Measurements from ENCODE around the gene ZSCAN12.

The ZSCAN12 gene

GRCh38 chr6:28353981-28354676, 45.4 kb downstream of the ZSCAN12 start:
- DNase-seq (ENCODE audit: low spot score): no peak

DNA sequence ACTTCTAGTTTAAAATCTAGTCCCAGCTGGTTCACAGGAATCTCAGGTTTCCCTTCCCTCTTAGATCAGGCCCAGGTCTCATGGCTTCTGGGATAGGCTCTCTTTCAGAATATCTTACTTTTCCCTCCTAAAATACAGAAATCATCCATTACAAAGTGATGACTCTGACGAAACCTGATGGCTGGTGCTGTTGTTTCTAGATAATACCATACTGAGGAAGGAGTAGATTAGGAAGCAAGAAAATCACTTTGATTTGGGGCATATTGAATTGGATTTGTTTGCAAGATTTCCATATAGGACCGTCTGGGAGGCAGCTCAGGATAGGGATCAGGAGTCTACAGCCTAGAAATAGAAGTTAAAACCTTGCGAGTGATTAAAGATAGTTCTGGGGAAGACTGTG, 46.2 kb downstream of the ZSCAN12 start:
- DNase-seq (ENCODE audit: low spot score): no peak

GRCh38 chr6:28351493-28351925, 48.0 kb downstream of the ZSCAN12 start:
- DNase-seq (ENCODE audit: low spot score): no peak

DNA sequence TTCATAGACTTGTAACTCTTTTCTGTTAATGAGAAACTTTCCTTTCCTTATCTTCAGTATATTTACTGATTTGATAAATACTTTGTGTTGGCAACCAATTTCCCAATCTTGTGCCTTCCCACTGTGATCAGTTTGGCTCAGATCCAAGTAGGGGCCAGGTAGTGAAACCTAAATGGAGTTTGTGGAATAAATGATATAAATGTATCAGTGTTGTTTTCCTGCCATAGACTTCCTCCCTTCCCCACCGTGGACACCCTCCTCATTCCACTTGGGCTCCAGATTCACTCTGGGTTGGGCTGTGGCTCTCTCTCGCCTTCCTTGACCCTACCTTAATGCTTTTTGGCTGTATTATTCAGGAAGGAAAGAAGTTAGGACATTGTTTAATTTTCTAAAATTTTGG, 48.5 kb downstream of the ZSCAN12 start:
- DNase-seq (ENCODE audit: low spot score): no peak

DNA sequence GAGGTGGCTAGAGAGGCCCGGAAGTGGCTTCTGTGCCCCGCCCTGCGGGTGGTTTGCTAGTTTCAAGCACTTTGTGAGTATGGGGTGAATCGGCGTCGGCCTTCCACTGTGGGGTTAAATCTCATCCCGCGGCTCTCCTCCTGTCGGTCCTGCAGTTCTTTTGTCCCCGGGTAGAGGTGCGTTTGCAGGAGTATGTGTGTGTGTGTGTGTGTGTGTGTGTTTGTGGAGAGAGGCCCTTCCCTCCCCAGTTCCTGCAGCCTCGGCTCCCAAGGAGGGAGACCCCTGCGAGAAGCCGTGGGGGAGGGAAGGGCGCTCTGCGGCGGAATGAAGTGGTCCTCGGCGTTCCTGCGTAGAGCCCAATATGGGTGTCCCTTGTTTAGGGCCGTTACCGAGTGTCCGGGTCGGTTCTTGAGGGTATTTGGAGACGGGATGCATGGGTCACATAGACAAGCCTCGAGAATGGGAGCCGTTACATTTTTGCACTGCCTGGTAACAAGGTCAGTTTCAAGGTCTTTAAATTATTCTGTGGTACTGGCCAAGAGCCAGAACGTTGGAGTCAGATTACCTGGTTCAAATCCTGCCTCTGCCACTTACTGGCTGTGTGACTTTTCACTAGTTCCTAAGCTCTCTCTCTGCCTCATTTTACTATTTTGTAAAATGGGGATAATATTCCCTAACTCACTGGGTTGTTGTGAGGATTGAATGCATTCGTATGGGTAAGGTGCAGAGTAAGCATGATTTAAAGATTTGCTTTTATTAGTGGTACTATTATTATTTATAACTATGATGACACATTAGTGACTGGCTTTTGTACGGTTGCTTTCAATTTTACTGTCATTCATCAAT, 49.4 kb downstream of the ZSCAN12 start, which contains the start of gene ZKSCAN3:
ZKSCAN3 (plus strand) TSS at position 56 of the 846 bp plus-strand sequence. CDS start 9,640 bp downstream, outside the sequence.
- DNase-seq (ENCODE audit: low spot score): peak; percentile 68

- DNase-seq (ENCODE audit: low spot score): no peak
These were observed 50.1 kb downstream of the ZSCAN12 start for GRCh38 chr6:28349344-28349891.

DNA sequence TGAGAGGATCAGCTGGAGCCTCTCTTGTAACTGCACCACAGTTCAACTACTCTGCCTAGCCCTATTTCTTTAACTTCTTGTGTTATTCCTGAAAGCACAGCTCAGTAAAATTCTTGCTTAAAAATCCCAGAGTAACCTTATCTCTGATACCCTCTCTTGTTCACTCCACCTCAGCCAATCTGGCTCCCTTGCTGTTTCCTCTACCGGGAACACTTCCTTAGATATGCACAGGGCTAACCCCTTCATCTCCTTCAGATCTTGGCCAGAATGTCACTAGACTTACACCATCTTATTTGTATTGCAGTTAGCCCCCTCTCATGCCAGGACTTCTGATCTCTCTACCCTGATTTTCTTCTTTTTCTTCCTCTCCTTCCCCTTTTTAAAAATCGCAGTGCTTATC, 52.4 kb downstream of the ZSCAN12 start:
- DNase-seq (ENCODE audit: low spot score): no peak

DNA sequence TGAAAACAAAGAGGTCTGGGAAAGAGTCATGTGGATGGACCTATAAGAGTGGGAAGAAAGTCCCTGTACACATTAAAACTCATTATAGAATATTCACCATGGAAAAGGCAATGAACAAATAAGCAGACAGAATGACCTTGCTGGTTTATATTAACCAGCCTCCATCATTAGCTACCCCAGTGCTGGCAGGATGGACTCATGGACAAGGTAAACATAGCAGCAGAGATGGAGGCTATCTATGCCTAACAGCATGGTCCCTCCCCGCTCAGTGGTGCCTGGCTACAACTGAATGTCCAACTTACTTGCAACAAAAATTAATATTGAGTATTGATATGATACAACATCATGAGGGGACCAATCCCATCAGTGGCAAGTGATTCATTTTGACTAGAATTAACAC, 54.3 kb downstream of the ZSCAN12 start:
- DNase-seq (ENCODE audit: low spot score): no peak

DNA sequence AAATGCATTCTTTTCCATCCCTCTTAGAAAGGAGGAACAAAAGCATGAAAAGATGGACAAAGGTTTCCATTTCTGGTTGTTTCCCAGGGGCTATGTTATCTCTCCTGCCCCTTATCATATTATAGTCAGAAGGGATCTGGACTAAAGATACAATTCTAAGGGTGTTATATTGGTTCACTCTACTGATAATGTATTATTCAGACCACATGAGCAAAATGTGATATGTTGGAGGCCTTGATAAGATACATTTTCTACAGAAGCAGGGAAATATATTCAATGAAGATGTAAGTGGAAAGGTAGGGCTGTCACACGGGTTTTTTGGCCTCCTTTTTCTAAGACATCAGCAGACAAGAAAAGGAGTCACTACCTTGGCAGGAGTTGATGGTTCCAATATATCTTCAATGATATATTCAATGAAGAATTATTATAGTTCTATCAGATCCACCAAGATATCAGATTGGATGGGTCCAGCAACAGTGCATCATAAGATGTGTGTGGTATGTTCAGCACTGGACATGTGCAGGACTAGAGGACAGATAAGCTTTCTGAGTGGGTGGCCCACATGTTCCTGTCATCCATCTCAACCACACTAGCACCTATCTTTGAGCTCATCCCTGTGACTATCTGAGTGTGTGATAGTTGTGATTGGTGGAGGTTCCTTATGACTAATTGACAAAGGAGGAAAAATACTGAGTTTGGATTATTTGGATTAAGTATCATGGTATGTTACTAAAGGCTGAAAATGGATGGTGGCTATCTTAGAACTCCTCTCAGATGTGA, 55.5 kb downstream of the ZSCAN12 start:
- no peak for DNase-seq (ENCODE audit: low spot score)

GRCh38 chr6:28340310-28341095, 59.0 kb downstream of the ZSCAN12 start:
- no peak for DNase-seq (ENCODE audit: low spot score)

DNA sequence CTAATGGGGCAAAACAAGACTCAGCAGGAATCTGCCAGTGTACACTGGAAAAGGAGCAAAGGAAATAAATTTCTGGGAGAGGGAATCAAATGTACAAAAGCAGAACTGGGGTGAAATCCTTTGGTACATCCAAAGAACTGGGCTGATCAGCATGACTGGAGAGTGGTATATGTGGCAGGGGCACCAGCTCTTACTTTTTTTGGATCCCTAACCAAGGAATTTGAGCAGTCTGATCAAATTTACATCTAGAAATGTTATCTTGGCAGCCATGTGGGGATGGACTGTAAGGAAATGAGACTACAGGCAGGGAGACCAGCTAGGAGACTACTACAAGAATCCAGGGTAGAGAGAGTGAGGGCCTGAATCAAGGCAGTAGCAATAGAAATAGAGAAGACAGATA, 62.4 kb downstream of the ZSCAN12 start:
- no peak for DNase-seq (ENCODE audit: low spot score)

DNA sequence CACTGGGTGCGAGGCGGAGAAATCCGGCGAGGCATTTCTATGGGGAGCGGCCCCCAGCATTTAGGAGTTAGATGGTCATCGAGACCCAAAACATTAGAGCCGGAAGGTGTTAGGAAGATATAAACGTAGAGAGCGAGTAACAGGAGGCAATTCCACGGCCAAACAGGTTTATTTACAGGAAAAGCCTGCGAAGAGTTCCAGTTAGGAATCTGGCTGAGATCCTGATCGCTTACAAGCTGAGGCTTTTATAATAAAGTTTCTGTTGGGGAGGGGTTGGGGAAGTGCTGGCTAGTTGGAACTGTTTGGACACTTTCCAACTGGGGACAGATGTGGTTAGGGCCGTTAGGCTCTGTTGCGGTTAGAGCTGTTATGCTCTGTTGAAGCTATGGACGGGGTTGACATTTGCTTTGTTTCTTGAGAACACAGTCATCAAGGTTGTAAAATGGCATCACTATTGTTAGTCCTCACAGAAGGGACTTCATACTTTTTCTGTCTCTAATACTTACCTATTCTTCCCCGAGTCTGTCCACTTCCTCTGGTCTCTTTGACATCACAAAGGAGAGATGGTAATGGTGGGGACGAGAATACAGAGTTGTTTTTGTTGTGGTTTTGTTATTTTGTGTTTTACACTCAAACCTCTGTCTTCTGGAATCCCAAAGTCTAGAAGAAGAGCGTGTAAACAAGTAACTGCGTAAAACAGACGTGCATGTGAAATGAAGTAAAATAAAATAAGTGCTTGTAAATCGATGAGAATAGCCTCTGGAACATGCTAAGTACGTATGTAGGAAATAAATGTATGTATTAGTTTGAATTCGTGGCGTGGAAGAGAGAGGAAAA, 63.0 kb downstream of the ZSCAN12 start:
- DNase-seq (ENCODE audit: low spot score): peak; percentile 23

- DNase-seq (ENCODE audit: low spot score): peak; percentile 95
These were observed 63.8 kb downstream of the ZSCAN12 start, which contains the start of gene ZSCAN31 for GRCh38 chr6:28335564-28336283. TSS of gene ZSCAN31 (minus strand) at chr6:28336148. CDS start at chr6:28329683, 6,465 bp downstream.

DNA sequence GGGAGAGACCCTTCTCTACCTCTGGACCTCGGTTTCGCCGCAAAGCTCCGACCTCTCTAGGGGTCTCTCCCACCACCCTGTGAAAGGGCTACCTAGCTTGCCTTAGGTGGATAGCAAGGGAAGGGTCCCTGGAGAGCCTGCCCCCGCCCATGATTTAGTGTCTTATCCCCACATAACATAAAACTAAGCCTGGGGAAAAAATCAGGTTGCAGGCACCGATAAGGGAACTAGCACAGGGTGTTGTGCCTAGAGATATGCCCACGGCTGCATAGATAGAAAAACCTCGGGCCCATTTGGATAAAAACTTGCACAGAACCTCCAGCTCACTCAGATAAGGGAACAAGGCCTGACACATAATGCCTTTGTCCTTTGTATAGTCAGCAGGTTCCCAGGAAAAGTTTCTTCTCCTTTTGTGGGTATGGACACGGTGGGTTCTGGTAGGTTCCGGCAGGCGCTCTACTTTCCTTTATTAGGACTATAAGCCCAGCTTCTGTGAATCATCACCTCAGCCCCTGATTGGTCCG, 64.4 kb downstream of the ZSCAN12 start:
- no peak for DNase-seq (ENCODE audit: low spot score)

- DNase-seq (ENCODE audit: low spot score): no peak
These were observed 65.1 kb downstream of the ZSCAN12 start for GRCh38 chr6:28334286-28335039.

DNA sequence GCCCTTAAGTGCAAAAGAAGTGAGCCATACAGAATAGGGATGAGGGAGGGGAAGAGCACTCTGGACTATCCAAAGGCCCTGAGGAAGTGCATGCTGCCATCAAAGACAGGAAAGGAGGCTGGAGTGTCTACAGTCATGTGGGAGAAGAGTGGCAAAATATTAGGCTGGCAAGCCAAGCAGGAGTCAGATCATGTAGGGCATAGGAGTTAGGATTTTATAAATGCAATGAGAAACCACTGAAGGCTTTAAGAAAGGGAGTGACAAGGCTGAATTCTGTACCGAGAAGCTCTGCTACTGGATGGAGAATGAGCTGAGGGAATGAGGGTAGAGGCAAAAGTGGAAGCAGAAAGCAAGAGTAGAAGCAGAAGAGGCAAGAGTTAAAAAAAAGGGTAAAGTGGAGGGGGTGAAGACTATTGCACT, 65.9 kb downstream of the ZSCAN12 start:
- DNase-seq (ENCODE audit: low spot score): no peak

- no peak for DNase-seq (ENCODE audit: low spot score)
These were observed 66.5 kb downstream of the ZSCAN12 start for GRCh38 chr6:28333047-28333446.

GRCh38 chr6:28330041-28330440, 69.5 kb downstream of the ZSCAN12 start:
- no peak for DNase-seq (ENCODE audit: low spot score)

Measured in kidney capillary endothelial cell (primary cell).